Activated CD8-positive, alpha-beta memory T cell treated with anti-CD3 and anti-CD28 coated beads for 4 hours (primary cell): Measurements from ENCODE around the gene INTS12.
"Not testable (repeated sequence)": the region's sequence is repeated elsewhere in the genome, so short reads cannot be mapped to it uniquely, and the experiment has no call there.

ENCODE experiments used
- DNase-seq, 2 donors: peaks; one replicate each; pipeline ENCODE4 v3.0.0-alpha.2; 2020; ENCODE audit warnings: low read depth in 2 of 2

INTS12 gene

DNA sequence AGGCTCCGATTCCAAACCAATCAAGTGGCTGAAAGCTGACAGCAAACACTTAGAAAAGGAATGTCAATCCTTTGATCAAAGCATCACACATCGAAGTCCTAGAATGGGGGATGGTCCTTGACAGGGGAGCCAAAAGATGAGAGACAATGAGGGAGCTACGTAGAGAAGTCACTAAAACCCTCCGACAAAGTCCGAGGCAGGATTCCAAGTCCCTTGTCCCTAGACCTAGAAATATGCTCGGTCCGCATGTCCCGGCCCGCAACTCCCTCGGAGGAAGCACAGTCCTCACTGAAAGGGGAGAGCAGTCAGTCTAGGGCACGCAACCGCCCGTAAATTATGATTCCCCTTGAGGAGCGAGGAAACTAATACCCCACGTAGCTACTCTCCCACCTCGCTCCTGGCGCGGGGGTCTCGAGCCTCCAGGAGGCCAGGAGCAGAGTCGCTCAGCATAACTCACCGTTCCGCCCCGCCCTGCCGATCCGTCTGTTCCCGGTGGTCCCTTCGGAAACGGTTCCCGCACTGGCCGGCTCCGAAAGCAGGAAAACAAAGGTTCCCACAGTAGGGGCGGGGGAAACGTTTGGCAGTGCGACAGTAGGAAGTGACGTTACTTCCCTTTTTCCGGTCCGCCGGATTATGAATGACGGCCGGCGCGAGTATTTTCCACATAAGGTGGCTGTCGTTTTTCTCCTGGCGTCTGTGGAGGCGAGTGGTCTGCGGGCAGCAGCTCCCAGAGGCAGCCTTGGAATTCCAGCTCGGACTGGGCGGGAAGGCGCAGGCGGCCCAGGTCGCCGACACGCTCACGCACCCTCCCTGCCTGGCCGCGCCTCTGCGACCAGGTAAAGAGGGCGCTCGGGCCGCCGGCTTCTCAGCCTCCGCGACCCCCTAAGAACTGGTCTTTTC, at the start of gene INTS12, which contains the start of gene GSTCD:
INTS12 (minus strand) TSS at position 509 of the 900 bp plus-strand sequence. CDS start 8,684 bp downstream, outside the sequence.
GSTCD (plus strand) TSS at position 604 of the 900 bp plus-strand sequence. CDS start 8,830 bp downstream, outside the sequence.
- peak; percentile 74 to 81 for DNase-seq

GRCh38 chr4:105755375-105755774, 46.9 kb upstream of the INTS12 start:
- no peak for DNase-seq

DNA sequence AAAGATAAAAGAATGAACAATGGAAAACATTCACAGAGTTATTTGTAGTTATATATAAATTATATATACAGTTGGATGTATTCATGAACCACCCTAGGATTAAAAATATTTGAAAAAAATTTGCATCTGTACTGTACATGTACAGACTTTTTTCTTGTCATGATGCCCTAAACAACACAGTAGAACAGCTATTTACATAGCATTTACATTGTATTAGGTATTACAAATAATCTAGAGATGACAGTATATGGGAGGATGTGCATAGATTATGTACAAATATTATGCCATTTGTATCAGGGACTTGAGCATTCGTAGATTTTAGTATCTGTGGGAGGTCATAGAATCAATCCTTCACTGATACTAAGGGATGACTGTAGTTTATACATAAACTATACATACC, 44.9 kb upstream of the INTS12 start:
- no peak for DNase-seq

DNA sequence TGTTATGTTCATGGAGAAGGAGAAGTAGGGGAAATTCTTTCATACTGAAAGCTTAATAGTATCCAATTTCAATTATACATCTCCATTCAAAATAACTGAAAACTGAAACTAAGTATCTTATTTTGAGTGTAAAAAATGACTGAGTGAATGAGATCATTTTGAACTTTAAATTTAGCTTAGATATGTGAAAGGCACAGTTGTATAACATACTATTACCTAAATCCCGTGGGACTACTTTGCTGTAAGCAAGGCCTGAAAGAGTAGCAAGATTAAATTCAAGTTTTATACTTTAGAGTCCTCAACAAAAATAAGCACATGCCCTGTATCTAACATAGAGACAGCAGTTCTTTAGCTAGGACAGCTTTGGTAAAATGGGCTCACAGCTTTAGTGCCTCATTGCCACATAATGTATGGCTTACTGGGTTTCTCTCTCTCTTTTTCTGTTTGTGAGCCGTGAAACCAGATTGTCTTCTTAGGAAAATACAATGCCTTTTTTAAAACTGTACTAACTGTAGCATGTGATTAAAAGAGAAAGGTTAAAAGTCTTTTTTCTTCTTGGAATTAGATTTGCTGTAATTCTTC, 43.3 kb upstream of the INTS12 start:
- DNase-seq: no peak

DNA sequence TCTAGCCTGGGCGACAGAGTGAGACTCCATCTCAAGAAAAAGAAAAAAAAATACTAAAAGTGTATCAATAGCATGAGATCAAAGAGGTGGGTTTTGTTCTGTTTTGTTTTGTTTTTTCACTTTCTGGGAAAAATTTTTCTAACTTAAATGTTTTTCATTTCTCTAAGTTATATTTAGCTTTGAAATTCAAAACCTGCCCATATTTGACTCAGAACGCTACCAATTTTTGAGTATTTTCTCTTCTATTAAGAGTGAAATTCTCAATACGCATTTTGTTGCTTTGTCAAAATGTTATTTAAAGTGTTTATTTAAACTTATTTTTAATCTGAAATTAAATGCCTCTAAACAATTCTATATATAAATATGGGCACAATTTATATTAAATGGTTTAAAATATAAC, 39.7 kb upstream of the INTS12 start:
- no peak for DNase-seq

DNA sequence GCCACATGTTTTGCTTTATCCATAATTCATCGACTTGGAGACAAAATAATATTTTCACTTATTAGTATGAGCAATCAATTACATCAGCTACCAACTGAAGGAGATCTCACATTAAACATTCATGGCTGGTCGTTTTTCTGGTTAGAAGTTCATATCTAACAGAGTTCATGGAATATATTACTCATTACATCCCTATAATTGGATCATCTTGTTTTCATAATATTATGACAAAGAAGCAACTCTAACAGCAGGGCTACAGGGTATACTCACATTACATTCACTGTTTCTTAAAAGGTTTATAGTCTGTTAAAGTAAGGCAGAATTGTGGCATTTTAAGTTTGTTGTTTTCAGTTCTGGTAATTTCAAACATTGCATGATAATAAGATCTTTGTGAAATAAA, 33.1 kb upstream of the INTS12 start:
- DNase-seq: no peak

GRCh38 chr4:105735217-105735616, 26.7 kb upstream of the INTS12 start:
- not testable (repeated sequence) for DNase-seq

DNA sequence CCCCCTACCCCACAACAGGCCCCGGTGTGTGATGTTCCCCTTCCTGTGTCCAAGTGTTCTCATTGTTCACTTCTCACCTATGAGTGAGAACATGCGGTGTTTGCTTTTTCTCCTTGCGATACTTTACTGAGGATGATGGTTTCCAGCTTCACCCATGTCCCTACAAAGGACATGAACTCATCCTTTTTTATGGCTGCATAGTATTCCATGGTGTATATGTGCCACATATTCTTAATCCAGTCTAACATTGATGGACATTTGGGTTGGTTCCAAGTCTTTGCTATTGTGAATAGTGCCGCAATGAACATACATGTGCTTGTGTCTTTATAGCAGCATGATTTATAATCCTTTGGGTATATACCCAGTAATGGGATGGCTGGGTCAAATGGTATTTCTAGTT, 21.4 kb upstream of the INTS12 start:
- not testable (repeated sequence) for DNase-seq

GRCh38 chr4:105725623-105726022, 17.1 kb upstream of the INTS12 start:
- no peak for DNase-seq

DNA sequence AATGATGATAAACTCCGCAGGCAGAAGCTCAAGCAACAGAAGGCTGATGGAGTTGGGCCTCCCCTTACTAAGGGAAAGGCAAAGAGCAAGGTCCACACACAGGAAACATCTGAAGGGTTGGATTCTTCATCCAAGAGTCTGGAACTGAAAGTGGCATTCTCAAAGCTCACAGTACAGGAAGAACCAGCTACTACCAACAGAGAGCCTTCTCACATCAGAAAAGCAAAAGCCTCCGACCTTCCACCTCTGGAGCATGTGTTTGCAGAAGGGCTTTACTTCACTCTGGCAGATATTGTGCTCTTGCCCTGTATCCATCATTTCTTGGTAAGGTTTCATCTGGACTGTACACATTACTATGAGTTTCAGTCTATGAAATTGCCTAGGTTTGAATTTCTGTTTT, 10.7 kb upstream of the INTS12 start:
- DNase-seq: no peak

DNA sequence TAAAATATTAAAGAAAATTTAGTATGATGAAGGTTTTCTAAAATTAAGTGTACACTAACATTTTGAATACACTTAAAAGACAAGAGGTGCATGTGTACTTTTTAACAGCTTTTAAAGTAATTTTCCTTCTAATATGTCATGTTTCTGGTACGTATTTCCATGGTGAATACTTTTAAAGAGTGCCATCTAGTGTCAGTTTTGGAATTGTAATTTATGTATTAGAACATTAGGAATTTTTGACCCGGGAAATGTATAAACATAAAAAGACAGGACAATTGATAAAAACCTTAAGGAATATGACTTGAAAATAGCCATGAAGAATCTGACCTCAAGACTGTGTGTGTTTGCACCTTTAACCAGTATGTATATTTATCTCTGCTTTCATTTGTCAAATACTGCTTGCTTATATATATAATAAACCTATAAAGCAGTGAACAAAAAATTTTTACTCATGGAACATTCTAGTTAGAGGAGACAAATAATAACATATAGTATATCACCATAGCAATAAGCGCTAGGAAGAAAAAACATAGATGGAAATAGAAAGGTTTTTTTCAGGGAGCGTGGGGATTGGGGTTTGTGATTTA, 7.3 kb upstream of the INTS12 start:
- no peak for DNase-seq

DNA sequence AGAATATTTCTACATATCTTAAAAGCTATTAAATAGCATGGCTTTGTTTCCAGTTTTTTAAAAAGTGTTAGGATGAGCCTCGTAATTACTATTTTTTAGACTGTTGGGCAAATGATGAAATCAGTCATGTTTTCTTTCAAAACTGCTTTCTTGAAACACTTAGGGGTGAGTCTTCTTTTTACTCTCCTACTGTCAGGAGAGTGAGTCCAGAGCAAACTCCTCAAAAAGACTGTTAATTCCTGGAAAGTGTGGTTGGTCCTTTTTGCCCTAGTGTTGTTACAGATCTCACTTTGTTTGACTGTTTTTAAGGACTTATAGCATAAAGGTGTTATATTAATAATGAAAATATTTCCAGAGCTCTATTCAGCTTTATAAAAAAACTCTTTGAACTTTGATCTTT, 6.4 kb upstream of the INTS12 start:
- no peak for DNase-seq

DNA sequence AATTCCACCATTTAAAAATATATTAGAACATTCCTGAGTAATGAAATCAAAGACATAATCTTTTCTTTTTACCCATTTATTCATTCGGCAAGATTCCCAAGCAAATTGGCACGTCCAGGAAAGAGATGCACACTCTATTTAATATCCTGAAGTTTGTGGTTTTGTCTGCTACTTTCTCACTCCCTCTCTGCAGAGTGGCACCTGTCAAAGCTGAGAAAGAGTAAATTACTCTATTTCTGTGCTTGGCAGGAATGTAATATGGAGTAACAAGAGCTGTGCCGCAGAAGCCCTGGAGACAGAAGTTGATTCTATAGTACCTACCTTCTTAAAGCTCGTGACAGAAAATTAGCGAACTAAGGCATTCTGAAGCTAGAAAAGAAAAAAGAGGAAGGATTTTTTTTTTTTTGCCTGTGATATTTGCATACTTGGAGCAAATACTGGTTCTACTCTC, 5.6 kb upstream of the INTS12 start:
- DNase-seq: no peak

- DNase-seq: no peak
Observed at GRCh38 chr4:105712766-105713165, 4.3 kb upstream of the INTS12 start.

DNA sequence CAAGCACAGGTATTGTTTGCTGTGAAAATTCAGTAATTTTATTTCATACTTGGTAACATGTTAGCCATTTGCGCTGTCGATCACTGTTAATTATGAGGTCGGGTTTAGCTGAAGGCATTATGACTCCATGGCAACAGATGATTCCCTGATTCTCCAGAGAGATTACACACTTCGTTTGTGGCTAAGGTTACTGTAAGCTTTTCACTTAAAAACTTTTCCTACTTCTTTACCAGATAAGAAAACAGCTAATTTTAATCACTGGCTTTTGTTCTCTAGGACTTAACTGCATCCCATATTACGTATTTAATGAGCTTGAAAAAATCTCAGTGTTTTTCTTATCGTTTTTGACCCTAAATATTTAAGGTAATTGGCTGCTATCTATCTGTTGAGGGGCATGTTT, 2.2 kb upstream of the INTS12 start:
- no peak for DNase-seq

DNA sequence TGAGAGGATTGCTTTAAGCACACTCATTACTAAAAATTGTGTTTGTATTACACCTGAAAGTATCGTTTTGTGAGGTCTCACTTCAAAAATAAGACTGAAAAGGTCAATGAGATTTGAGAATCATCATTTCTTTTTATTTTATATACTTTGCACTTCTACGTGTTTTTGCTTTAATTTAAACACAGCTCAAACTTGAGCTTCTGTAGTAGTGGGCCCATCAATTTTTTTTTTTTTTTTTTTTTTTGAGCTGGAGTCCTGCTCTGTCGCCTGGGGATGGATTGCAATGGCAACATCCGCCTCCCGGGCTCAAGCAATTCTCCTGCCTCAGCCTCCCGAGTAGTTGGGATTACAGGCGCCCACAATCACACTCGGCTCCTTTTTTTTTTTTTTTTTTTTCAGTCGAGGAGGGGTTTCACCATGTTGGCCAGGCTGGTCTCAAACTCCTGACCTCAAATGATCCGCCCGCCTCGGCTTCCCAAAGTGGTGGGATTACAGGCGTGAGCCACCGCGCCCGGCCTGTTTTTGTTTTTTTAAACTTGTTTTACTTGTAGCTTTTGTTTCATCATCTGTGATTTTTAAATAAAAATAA, 1.6 kb upstream of the INTS12 start:
- DNase-seq: no peak

DNA sequence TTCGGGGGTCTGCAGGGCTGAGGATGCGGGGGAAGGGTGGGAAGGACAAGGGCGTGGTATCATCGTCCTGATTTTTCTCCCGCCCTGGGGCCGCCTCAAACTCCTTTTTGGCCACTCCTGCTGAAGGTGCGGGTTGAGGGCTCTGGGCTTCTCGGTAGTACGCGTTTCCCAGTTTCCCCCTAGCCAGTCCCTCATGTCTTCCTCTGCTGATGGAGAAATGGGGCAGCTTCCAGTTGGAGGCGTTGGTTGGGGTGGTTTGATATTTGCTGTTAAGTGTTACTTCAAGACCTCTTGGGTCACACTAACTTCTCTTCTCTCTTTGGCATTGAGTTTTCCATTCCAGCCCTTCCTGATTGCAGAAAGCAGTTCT, 577 bp upstream of the INTS12 start:
- no peak for DNase-seq

DNA sequence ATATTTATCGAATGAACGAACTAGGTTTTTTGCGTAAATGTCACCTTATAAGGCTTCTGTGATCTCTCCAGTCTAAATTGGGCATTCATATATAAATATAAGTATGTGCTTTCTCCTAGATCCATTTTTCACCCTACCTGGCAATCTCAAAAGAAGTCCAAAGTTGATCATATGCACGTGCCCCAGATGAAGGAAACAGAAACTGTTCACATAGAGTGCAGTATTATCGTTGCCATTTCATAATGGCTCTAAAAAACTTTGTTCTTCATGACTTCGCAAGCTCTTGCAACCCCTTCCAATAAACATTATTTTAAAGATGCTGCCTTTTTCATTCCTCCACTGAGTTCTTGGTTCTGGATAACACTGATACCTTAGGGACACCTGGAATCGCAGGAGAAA, 708 bp downstream of the INTS12 start:
- no peak for DNase-seq

DNA sequence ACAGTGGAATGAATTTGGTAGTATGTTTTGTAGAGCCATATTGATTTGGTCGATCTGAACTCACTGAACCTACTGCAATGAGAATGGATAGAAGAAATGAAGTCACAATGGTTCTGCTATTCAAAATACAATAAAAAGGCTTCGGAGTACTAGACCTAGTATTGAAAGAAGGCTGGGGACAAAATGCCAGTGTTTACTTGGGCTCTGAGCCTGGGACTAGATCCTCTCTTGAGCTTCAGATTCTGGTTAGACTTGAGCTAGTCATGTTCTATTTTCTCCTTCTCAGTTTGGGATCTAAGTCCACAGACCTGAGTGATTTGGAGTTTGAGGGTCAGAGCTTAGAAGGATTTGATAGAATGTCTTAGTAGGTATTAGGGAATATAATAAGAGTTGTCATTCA, 9.9 kb downstream of the INTS12 start:
- DNase-seq: no peak

DNA sequence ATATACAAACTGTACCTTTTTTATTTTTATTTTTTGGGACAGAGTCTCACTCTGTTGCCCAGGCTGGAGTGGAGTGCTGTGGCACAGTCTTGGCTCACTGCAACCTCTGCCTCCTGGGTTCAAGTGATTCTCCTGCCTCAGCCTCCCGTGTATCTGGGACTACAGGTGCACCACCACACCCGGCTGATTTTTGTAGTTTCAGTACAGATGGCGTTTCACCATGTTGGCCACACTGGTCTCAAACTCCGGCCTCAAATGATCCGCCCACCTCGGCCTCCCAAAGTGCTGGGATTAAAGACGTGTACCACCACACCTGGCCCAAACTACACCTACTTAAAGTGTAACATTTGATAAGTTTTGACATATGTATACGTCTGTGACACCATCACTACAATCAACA, 12.7 kb downstream of the INTS12 start:
- DNase-seq: not testable (repeated sequence)

DNA sequence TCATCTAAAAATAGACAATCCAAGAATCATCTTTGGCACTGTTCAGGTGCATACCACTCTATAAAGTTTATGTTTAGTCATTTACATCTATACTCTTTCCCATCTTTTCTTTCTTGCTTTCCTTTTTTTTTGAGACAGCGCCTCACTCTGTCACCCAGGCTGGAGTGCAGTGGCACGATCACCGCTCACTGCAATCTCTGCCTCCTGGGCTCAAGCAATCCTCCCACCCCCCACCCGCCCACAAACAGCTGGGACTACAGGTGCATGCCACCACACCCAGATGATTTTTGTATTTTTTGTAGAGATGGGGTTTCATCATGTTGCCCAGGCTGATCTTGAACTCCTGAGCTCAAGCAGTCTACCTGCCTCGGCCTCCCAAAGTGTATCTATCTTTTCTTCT, 13.7 kb downstream of the INTS12 start:
- DNase-seq: not testable (repeated sequence)

DNA sequence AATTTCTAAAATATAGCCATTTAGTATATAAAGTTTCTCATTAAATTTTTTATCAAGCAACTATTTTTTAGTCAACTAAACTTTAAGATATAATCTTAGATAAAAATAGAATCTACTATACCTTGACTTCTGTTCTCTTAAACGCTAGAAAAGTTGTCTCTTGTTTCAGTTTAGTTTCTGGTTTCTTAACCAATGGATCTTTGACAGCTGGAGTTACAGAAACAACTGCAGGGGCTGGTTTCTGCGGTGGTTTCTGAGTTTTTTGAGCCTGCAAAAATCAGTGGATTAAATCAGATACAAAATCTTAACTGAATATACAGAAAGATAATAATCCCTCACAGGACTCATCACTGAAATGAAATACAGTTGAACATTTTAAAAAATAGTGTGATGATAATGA, 21.9 kb downstream of the INTS12 start:
- DNase-seq: no peak
